Activated CD4-positive, alpha-beta memory T cell treated with anti-CD3 and anti-CD28 coated beads for 36 hours (primary cell): ENCODE measurements around the gene FYN. TPM values are rescaled to one million over a fixed set of nuclear protein-coding genes. Genes with fewer than 3 reads are reported as not detected.

Experiments used
- CTCF ChIA-PET: fragments of 350-600 bp; sonication (Branson Sonifier 250); formaldehyde crosslinking; loops from one replicate; lab custom pipeline; 2021; ENCODE audit warnings: antibody characterized with exemption, inconsistent platforms; lab: Charles Lee
- POLR2A ChIA-PET: fragments of 350-600 bp; sonication (Branson Sonifier 250); formaldehyde crosslinking; loops from one replicate; lab custom pipeline; 2021; ENCODE audit warnings: antibody characterized with exemption; lab: Charles Lee
- DNase-seq: peaks from one replicate; pipeline ENCODE4 v3.0.0-alpha.2; 2020
- H3K27ac Mint-ChIP-seq: one replicate; pipeline ENCODE4 v1.8.0; 2021; ENCODE audit warnings: mixed read lengths
- H3K27me3 Mint-ChIP-seq: one replicate; pipeline ENCODE4 v1.8.0; 2021; ENCODE audit warnings: mixed read lengths
- H3K36me3 Mint-ChIP-seq: one replicate; pipeline ENCODE4 v1.8.0; 2021; ENCODE audit warnings: mixed read lengths
- H3K4me1 Mint-ChIP-seq: one replicate; pipeline ENCODE4 v1.8.0; 2021; ENCODE audit warnings: low read depth, mixed read lengths
- H3K4me3 Mint-ChIP-seq: one replicate; pipeline ENCODE4 v1.8.0; 2021; ENCODE audit warnings: mild to moderate bottlenecking, mixed read lengths
- H3K9me3 Mint-ChIP-seq: one replicate; pipeline ENCODE4 v1.8.0; 2021; ENCODE audit warnings: mixed read lengths
- intact Hi-C: fragments of 100-400 bp; cut with micrococcal nuclease; formaldehyde crosslinking; loops from one replicate; pipeline ENCODE4 v1.15.1; 2023
- total RNA-seq, 2 experiments: library from RNA; stranded (reverse); gene quantifications; one replicate each; pipeline ENCODE4 v1.2.3, GENCODE V29; 2021

FYN gene
- total RNA-seq, 2 experiments from 2014 or later: 353 to 365 TPM

DNA sequence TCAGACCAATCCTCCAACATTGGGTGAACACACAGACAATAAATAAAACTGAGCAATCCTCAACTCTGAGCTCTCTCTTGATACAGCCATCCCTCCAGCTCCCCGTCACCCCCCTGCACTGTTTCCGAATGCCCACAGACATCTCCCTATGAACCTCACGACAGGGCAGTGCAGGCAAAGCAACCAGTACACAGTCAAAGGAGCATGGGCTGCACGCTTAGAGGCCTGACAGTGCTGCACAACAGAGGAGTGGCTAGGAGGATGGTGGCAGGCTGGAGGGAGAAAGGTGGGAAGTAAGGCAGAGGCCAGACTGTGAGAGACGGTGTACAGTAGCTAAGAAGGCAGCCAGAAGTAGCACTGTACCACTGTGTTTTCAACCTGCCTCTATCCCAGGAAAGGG lies 24.0 kb downstream of the FYN start:
- CTCF ChIA-PET: interaction anchor here (0.7 kb wide), 1 partner anchor 15 kb away, joined by 3 read pairs; no protein-coding TSS in a partner anchor
- Mint-ChIP-seq H3K4me3 (no peak overlapping the region), H3K9me3 (no peaks in the 10 kb centered on the region), H3K27ac (peak overlapping the region; percentile 24), H3K36me3 (peaks cover 43% of the 10 kb centered on the region), H3K27me3 (no peaks in the 10 kb centered on the region), H3K4me1 (peaks cover 97% of the 10 kb centered on the region)
- intact Hi-C loops: no loop called here
- POLR2A ChIA-PET: interaction anchor here (0.8 kb wide), 1 partner anchor 9 kb away, joined by 3 read pairs; no protein-coding TSS in a partner anchor
- no peak for DNase-seq

GRCh38 chr6:111848262-111848812 lies 24.9 kb downstream of the FYN start:
- Mint-ChIP-seq H3K27me3 (no peaks in the 10 kb centered on the region), H3K4me3 (no peak overlapping the region), H3K9me3 (no peaks in the 10 kb centered on the region), H3K4me1 (peaks cover 91% of the 10 kb centered on the region), H3K27ac (peak overlapping the region; percentile 86), H3K36me3 (peaks cover 41% of the 10 kb centered on the region)
- no peak for DNase-seq
- ChIA-PET CTCF (interaction anchor here (1.1 kb wide), 1 partner anchor 11 kb away, joined by 3 read pairs; no protein-coding TSS in a partner anchor), POLR2A (interaction anchor here (0.7 to 1.9 kb wide), 3 partner anchors 10 to 25 kb away, joined by 4 to 6 read pairs (median 4); partner anchors contain the start of gene FYN)
- intact Hi-C loops: no loop called here

DNA sequence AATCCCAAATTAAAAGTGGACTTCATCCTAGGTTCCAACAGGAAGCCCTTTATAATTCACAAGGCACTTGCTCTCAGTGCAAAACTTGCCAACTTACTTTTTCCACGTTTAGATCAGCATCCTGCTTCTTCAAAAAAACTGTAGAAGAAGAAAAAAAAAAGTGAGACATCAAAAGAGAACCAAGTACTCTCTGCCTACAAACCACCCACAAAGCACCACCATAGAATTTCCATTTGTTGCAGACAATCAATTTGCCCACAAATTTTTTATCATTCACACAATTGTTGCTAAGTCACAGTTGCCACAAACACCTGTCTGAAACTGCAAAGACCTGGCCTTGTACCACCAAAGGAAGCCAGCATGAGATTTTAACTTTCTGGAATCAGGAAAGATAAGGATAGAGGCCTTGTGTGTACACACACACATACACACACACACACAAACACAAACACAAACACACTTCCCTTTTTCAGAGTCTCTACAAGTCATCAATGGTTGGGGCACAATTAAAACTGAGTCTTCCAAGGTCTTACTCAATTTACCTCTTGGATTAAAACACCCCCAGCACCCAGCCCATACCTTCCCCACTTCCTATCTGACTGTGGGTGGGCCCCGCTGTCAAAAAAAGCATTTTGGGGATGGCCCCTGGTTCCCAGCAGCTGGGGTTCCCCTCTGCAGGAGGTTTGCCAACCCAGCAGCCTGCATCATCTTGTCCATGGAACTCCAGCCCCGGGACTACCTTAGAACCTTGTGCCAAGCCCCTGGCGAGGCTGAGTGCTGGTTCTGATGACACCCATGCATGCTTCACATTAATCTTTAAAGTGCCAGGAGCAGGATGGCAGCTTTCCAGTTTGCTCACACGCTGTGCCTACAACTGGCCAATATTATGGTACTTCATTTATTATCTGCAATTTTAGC lies 26.5 kb downstream of the FYN start:
- H3K4me3 Mint-ChIP-seq: peak overlapping the region; percentile 10
- DNase-seq: peak; percentile 62
- H3K27ac Mint-ChIP-seq: peak overlapping the region; percentile 86
- intact Hi-C loops: loop anchor here (1.0 kb wide), 5 partner anchors 8 to 170 kb away; no protein-coding TSS in a partner anchor
- H3K9me3 Mint-ChIP-seq: no peaks in the 10 kb centered on the region
- no peaks in the 10 kb centered on the region for H3K27me3 Mint-ChIP-seq
- CTCF ChIA-PET: interaction anchor here (0.9 to 1.1 kb wide), 6 partner anchors 18 to 197 kb away, joined by 3 to 4 read pairs (median 3); no protein-coding TSS in a partner anchor
- POLR2A ChIA-PET: interaction anchor here (0.8 to 3.5 kb wide), 5 partner anchors 9 to 82 kb away, joined by 3 to 26 read pairs (median 4); partner anchors contain the start of gene FYN
- peaks cover 28% of the 10 kb centered on the region for H3K36me3 Mint-ChIP-seq
- peaks cover 75% of the 10 kb centered on the region for H3K4me1 Mint-ChIP-seq

DNA sequence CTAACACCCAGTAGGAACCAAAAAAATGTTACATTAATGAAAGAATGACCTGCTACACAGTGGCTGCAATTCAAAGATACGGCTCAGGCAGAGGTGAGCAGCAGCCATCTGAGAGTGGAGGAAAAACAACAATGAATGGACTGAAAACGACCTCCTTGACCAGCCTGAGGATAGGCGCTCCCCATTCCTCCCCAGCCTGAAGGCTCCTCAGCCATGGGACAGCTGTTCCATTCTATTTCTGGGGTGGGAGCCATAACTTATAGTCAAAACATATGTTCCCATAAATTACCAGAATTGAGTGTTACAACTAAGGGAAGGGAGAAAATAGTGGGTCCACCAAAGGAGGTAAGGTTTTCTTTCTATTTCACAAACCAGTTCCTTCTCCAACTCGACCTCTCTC lies 27.2 kb downstream of the FYN start:
- Mint-ChIP-seq H3K4me1 (peaks cover 68% of the 10 kb centered on the region), H3K36me3 (peaks cover 29% of the 10 kb centered on the region), H3K9me3 (no peaks in the 10 kb centered on the region), H3K27ac (peak overlapping the region; percentile 86), H3K4me3 (peak overlapping the region; percentile 14), H3K27me3 (no peaks in the 10 kb centered on the region)
- intact Hi-C loops: loop anchor here (1.0 kb wide), 5 partner anchors 8 to 170 kb away; no protein-coding TSS in a partner anchor
- ChIA-PET POLR2A (interaction anchor here (0.7 to 3.5 kb wide), 9 partner anchors 12 to 170 kb away, joined by 3 to 26 read pairs (median 3); no protein-coding TSS in a partner anchor), CTCF (interaction anchor here (0.8 to 2.7 kb wide), 8 partner anchors 21 to 197 kb away, joined by 3 to 7 read pairs (median 3); no protein-coding TSS in a partner anchor)
- DNase-seq: no peak

DNA sequence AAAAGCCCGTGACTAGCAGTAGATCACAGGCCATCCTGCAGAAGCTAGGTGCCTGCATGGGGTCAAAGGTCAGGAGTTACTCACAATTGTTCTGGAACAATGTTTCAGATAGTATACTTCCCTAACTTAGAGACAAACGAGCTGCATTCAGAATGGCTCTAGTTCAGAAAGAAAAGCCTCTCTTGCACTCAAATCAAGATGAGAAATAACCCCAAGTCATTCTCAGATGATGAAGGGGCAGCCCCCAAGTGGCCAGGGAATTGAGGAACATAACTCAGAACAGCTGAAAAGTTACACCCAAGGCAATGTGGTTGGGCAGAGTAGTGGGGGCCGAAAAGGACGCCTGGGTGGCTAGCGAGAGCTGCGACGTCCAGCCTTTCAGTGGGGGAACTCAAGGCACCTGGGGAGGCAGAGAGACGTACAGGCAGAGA lies 27.8 kb downstream of the FYN start:
- Mint-ChIP-seq H3K36me3 (peaks cover 34% of the 10 kb centered on the region), H3K27me3 (no peaks in the 10 kb centered on the region), H3K4me1 (peaks cover 62% of the 10 kb centered on the region), H3K9me3 (no peaks in the 10 kb centered on the region), H3K4me3 (peak overlapping the region; percentile 14), H3K27ac (peak overlapping the region; percentile 86)
- DNase-seq: peak; percentile 56
- intact Hi-C loops: no loop called here
- POLR2A ChIA-PET: interaction anchor here (0.7 to 3.5 kb wide), 12 partner anchors 12 to 170 kb away, joined by 3 to 26 read pairs (median 3); partner anchors contain the start of gene FYN
- CTCF ChIA-PET: interaction anchor here (0.8 to 2.7 kb wide), 10 partner anchors 21 to 198 kb away, joined by 3 to 7 read pairs (median 3); no protein-coding TSS in a partner anchor

DNA sequence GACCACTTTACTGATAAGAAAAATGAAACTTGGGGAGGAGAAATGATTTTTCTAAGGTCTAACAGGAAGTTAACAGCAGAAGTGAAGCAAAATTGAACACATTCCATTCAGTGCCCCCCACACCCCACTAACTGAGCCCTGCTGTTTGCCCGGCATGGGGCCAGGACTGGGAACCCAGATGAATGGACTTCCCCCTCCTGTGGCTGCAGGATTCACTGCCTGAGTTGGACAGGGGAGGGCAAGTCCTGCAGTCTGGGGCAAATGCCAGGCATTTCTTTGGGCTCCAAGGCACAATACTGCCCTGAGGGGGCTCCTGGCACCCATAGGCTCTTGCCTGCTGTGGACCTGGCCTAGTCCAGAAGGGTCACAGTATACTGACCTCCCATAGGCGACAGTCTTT lies 28.3 kb downstream of the FYN start:
- peak overlapping the region; percentile 48 for H3K4me3 Mint-ChIP-seq
- H3K27me3 Mint-ChIP-seq: no peaks in the 10 kb centered on the region
- intact Hi-C loops: no loop called here
- CTCF ChIA-PET: interaction anchor here (0.8 to 2.7 kb wide), 9 partner anchors 8 to 184 kb away, joined by 3 to 10 read pairs (median 3); no protein-coding TSS in a partner anchor
- no peaks in the 10 kb centered on the region for H3K9me3 Mint-ChIP-seq
- DNase-seq: no peak
- POLR2A ChIA-PET: interaction anchor here (0.9 to 3.5 kb wide), 13 partner anchors 9 to 171 kb away, joined by 3 to 26 read pairs (median 4); partner anchors contain the start of gene FYN
- peaks cover 57% of the 10 kb centered on the region for H3K4me1 Mint-ChIP-seq
- H3K27ac Mint-ChIP-seq: peak overlapping the region; percentile 86
- peaks cover 31% of the 10 kb centered on the region for H3K36me3 Mint-ChIP-seq

- Mint-ChIP-seq H3K27ac (peak overlapping the region; percentile 85), H3K27me3 (no peaks in the 10 kb centered on the region), H3K4me3 (peak overlapping the region; percentile 48), H3K36me3 (peaks cover 28% of the 10 kb centered on the region), H3K4me1 (peaks cover 51% of the 10 kb centered on the region), H3K9me3 (no peaks in the 10 kb centered on the region)
- ChIA-PET POLR2A (interaction anchor here (0.6 to 3.5 kb wide), 16 partner anchors 9 to 129 kb away, joined by 3 to 26 read pairs (median 4); partner anchors contain the start of gene FYN), CTCF (interaction anchor here (1.0 to 2.7 kb wide), 12 partner anchors 9 to 172 kb away, joined by 3 to 10 read pairs (median 5); no protein-coding TSS in a partner anchor)
- DNase-seq: no peak
- intact Hi-C loops: no loop called here
Observed at GRCh38 chr6:111844376-111844775, 28.9 kb downstream of the FYN start.

DNA sequence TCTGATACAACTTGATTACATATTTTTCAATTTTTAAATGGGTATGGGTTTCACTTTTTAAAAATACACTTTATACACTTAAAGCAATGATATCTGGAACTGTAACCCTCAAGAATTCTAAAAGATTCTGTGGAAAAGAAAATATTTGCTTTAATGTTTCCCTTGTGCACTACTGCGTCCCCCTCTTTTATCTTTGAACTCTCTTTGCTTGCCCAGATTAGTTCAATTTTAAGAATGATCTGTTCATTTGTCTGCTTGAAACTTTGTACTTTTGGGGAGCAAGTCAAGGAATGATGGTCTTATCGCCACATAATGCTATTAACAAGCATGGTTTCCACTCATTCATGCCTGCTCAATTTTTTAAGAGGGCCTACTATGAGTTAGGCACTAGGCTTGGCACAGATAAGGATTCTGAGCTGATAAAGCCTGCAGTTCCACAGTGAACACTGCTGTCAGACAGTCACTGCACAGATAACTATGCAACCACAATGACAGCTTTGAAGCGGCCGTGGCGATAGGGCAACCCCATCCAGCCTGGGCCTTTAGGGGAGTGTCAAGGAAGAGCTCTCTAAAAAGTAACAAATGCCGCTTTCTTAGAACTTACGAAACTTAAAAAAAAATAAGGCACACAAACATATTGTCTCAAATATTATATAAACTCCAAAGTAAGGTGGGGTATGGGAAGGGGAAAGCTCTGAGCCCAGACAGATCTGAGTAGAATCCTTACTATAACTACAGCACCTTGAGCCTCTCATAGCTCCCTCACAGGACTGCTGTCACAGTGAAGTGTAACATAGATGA lies 29.7 kb downstream of the FYN start:
- H3K4me3 Mint-ChIP-seq: no peak overlapping the region
- no peaks in the 10 kb centered on the region for H3K27me3 Mint-ChIP-seq
- CTCF ChIA-PET: interaction anchor here (0.6 to 2.7 kb wide), 14 partner anchors 10 to 173 kb away, joined by 3 to 10 read pairs (median 4); no protein-coding TSS in a partner anchor
- intact Hi-C loops: loop anchor here (1.0 kb wide), 1 partner anchor 28 kb away; no protein-coding TSS in a partner anchor
- POLR2A ChIA-PET: interaction anchor here (0.6 to 3.5 kb wide), 14 partner anchors 9 to 129 kb away, joined by 3 to 26 read pairs (median 4); no protein-coding TSS in a partner anchor
- H3K27ac Mint-ChIP-seq: no peak overlapping the region
- no peaks in the 10 kb centered on the region for H3K9me3 Mint-ChIP-seq
- peaks cover 45% of the 10 kb centered on the region for H3K4me1 Mint-ChIP-seq
- H3K36me3 Mint-ChIP-seq: peaks cover 30% of the 10 kb centered on the region
- peak; percentile 83 for DNase-seq

- CTCF ChIA-PET: interaction anchor here (1.0 to 1.9 kb wide), 6 partner anchors 19 to 132 kb away, joined by 3 to 10 read pairs (median 5); no protein-coding TSS in a partner anchor
- Mint-ChIP-seq H3K27ac (no peak overlapping the region), H3K4me1 (peaks cover 38% of the 10 kb centered on the region), H3K36me3 (peaks cover 30% of the 10 kb centered on the region), H3K4me3 (no peak overlapping the region), H3K9me3 (no peaks in the 10 kb centered on the region), H3K27me3 (no peaks in the 10 kb centered on the region)
- no peak for DNase-seq
- POLR2A ChIA-PET: interaction anchor here (1.2 to 1.9 kb wide), 3 partner anchors 8 to 83 kb away, joined by 3 to 16 read pairs (median 5); no protein-coding TSS in a partner anchor
- intact Hi-C loops: loop anchor here (1.0 kb wide), 1 partner anchor 28 kb away; no protein-coding TSS in a partner anchor
Observed at GRCh38 chr6:111842891-111843290, 30.4 kb downstream of the FYN start.

- Mint-ChIP-seq H3K36me3 (peaks cover 31% of the 10 kb centered on the region), H3K27ac (no peak overlapping the region), H3K27me3 (no peaks in the 10 kb centered on the region), H3K9me3 (no peaks in the 10 kb centered on the region), H3K4me3 (no peak overlapping the region), H3K4me1 (peaks cover 33% of the 10 kb centered on the region)
- intact Hi-C loops: no loop called here
- ChIA-PET CTCF (interaction anchor here (1.1 kb wide), 1 partner anchor 72 kb away, joined by 3 read pairs; no protein-coding TSS in a partner anchor), POLR2A (no interaction called here)
- no peak for DNase-seq
Observed at GRCh38 chr6:111842271-111842822, 30.9 kb downstream of the FYN start.
